ENCODE data around the gene UBE2Z. TPM values are rescaled to one million over a fixed set of nuclear protein-coding genes. Genes with fewer than 3 reads are reported as not detected.

UBE2Z gene
- total RNA-seq, 2 experiments from 2014 or later = 52.3 to 81.1 TPM

- POLR2A ChIA-PET = no interaction called here
- no peak for TF ChIP-seq EZH2phosphoT487 (IDR thresholded peaks at IDR 0.05; ENCODE audit: borderline replicate concordance, low read depth, low read length)
- no peak for TF ChIP-seq CTCF (conservative IDR thresholded peaks at IDR 0.05; ENCODE audit: low read length)
- intact Hi-C loops (cut with micrococcal nuclease; ENCODE audit: unreplicated experiment) = loop anchor here (5.0 kb wide), 1 partner anchor 81 kb away; no protein-coding TSS in a partner anchor
- no peaks in the 10 kb centered on the region for H3K9me3 ChIP-seq (ENCODE audit: low read length)
- no TSS peak for BruUV-seq (replicated peaks)
- no peak for DNase-seq (ENCODE audit: low spot score)
- no peak overlapping the region for H3K27ac ChIP-seq (ENCODE audit: low read depth, low read length, poor library complexity, severe bottlenecking)
- H3K9me2 ChIP-seq (ENCODE audit: insufficient read depth, low read length) = no peaks in the 10 kb centered on the region
- CTCF ChIA-PET (ENCODE audit: unreplicated experiment) = no interaction called here
- H3K79me2 ChIP-seq (ENCODE audit: insufficient read depth, low read depth, low read length) = no peaks in the 10 kb centered on the region
- H3K4me1 ChIP-seq (ENCODE audit: insufficient read depth, low read length, poor library complexity, severe bottlenecking) = peaks cover 9% of the 10 kb centered on the region
- no peaks in the 10 kb centered on the region for H4K20me1 ChIP-seq (ENCODE audit: insufficient read depth, low read length)
- no peak overlapping the region for H3K4me2 ChIP-seq (ENCODE audit: low read length)
- no peak overlapping the region for H3K4me3 ChIP-seq (ENCODE audit: low read depth, low read length, poor library complexity, severe bottlenecking)
- H2AFZ ChIP-seq (ENCODE audit: low read length) = no peak overlapping the region
- H3K36me3 ChIP-seq (ENCODE audit: insufficient read depth, low read length) = no peaks in the 10 kb centered on the region
Measured at GRCh38 chr17:48951572-48951971, 43.4 kb downstream of the UBE2Z start.

GRCh38 chr17:48952904-48953303 lies 44.7 kb downstream of the UBE2Z start:
- peak overlapping the region; percentile 38 for H3K4me2 ChIP-seq (ENCODE audit: low read length)

More at GRCh38 chr17:48952904-48953303, 44.7 kb downstream of the UBE2Z start:
- Histone ChIP-seq H3K79me2 (ENCODE audit: insufficient read depth, low read depth, low read length) (no peaks in the 10 kb centered on the region), H3K9me3 (ENCODE audit: low read length) (no peaks in the 10 kb centered on the region), H4K20me1 (ENCODE audit: insufficient read depth, low read length) (no peaks in the 10 kb centered on the region), H3K27ac (ENCODE audit: low read depth, low read length, poor library complexity, severe bottlenecking) (no peak overlapping the region), H3K9me2 (ENCODE audit: insufficient read depth, low read length) (no peaks in the 10 kb centered on the region), H3K4me1 (ENCODE audit: insufficient read depth, low read length, poor library complexity, severe bottlenecking) (peaks cover 9% of the 10 kb centered on the region), H3K4me3 (ENCODE audit: low read depth, low read length, poor library complexity, severe bottlenecking) (no peak overlapping the region), H2AFZ (ENCODE audit: low read length) (peak overlapping the region; percentile 69), H3K36me3 (ENCODE audit: insufficient read depth, low read length) (no peaks in the 10 kb centered on the region)
- intact Hi-C loops (cut with micrococcal nuclease; ENCODE audit: unreplicated experiment) = loop anchor here (5.0 kb wide), 1 partner anchor 79 kb away; no protein-coding TSS in a partner anchor
- no peak for DNase-seq (ENCODE audit: low spot score)
- BruUV-seq (replicated peaks) = no TSS peak
- POLR2A ChIA-PET = interaction anchor here (0.6 kb wide), 1 partner anchor 204 kb away, joined by 3 read pairs; no protein-coding TSS in a partner anchor
- CTCF ChIA-PET (ENCODE audit: unreplicated experiment) = no interaction called here
- TF ChIP-seq CTCF (conservative IDR thresholded peaks at IDR 0.05; ENCODE audit: low read length) (no peak), EZH2phosphoT487 (IDR thresholded peaks at IDR 0.05; ENCODE audit: borderline replicate concordance, low read depth, low read length) (no peak)
